NCI-H1694 treated with DMSO at 0.1 percent for 48 hours (cell line): ENCODE measurements around the gene PPP1R26.
"Not testable (repeated sequence)": the region's sequence is repeated elsewhere in the genome, so short reads cannot be mapped to it uniquely, and the experiment has no call there.

Experiments
- DNase-seq: peaks from one replicate; lab custom pipeline; 2025; lab: John Stamatoyannopoulos, UW

Gene PPP1R26

GRCh38 chr9:135504262-135505243, 25.0 kb downstream of the PPP1R26 start:
- no peak for DNase-seq

- DNase-seq, result no peak
Measured at GRCh38 chr9:135505406-135506187, 26.0 kb downstream of the PPP1R26 start.

- DNase-seq, result no peak
Measured at GRCh38 chr9:135506327-135507103, 26.9 kb downstream of the PPP1R26 start.

- no peak for DNase-seq
Measured at GRCh38 chr9:135507104-135508035, 27.8 kb downstream of the PPP1R26 start.

GRCh38 chr9:135508211-135508820, 28.7 kb downstream of the PPP1R26 start:
- DNase-seq, result no peak

GRCh38 chr9:135509458-135509857, 29.9 kb downstream of the PPP1R26 start:
- DNase-seq, result no peak

GRCh38 chr9:135512241-135512603, 32.6 kb downstream of the PPP1R26 start:
- DNase-seq, result no peak

GRCh38 chr9:135512904-135513303, 33.3 kb downstream of the PPP1R26 start:
- DNase-seq, result no peak

GRCh38 chr9:135513351-135513846, 33.8 kb downstream of the PPP1R26 start:
- DNase-seq, result no peak

GRCh38 chr9:135513906-135514305, 34.3 kb downstream of the PPP1R26 start:
- DNase-seq, result not testable (repeated sequence)

- DNase-seq, result no peak
Measured at GRCh38 chr9:135514342-135515082, 34.9 kb downstream of the PPP1R26 start.

GRCh38 chr9:135515083-135515951, 35.7 kb downstream of the PPP1R26 start:
- no peak for DNase-seq

- DNase-seq, result no peak
Measured at GRCh38 chr9:135516132-135516860, 36.7 kb downstream of the PPP1R26 start.

- DNase-seq, result no peak
Measured at GRCh38 chr9:135517407-135517822, 37.8 kb downstream of the PPP1R26 start.

GRCh38 chr9:135519179-135519971, 39.8 kb downstream of the PPP1R26 start:
- no peak for DNase-seq

GRCh38 chr9:135520916-135521607, 41.5 kb downstream of the PPP1R26 start, which contains the start of gene LCN1:
Gene LCN1 (plus strand): TSS chr9:135521440. CDS start chr9:135521498, 58 bp downstream.
- no peak for DNase-seq
